22Rv1 (cell line): ENCODE results near the gene TSPAN18.

Source experiments
- CTCF ChIP-seq: fragments of 450-650 bp; IDR thresholded peaks from 2 replicates; pipeline ENCODE4 v1.5.1; 2017; ENCODE audit warnings: mild to moderate bottlenecking
- ZFX ChIP-seq: fragments of 450-650 bp; IDR thresholded peaks from 2 replicates; pipeline ENCODE4 v1.6.1; 2017; ENCODE audit warnings: antibody characterized with exemption, borderline replicate concordance

- TF ChIP-seq CTCF (no peak), ZFX (no peak)
Observed at GRCh38 chr11:44971185-44971584, 244.4 kb downstream of the TSPAN18 start.
